GM19455 (cell line): ENCODE measurements around the gene TRAPPC2B.
A peak's percentile ranks its signal among the peaks of the same experiment; 100 is the strongest.

Experiments used
- ATAC-seq: cut with Tn5 transposase; IDR thresholded peaks from one replicate; pipeline ENCODE4 v1.9.1; 2021; ENCODE audit not compliant: unreplicated experiment

Gene TRAPPC2B

DNA sequence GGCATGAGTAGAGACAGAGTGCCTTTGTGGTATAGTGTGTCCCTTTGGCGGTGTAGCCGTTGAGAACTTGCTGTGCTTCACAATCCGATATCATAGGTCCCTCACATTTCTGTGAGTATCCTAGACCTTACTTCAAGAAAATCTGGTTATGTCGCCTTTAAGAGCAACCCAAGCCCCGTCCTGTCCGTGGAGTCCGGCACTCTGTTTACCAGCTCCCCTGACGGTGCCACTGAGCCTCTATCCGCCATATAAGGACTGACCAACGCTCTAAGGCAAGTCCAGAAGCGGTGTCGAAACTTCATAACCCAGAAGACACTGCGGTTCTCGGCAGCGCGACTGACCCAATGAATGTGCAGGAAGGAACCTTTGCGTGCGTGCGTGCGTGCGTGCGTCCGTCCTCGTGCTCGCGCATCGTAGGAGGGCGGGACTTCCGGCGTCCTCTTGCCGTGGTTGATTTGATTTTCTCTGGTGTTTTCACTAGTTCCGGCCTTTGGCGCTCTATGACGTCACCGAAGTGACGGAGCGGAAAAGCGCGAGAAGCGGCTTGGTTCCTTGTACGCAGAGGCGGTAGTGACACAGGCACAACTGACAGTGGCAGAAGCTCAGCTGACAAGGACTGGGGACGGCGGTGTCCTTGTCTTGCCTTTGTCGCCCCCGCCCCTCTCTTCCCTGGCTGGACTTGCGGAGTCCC, at the start of gene TRAPPC2B, which contains the start of gene ZNF547:
TSS of gene TRAPPC2B (plus strand) at position 555 of the 691 bp plus-strand sequence. CDS start 1,283 bp downstream, outside the sequence.
TSS of gene ZNF547 (plus strand) at position 555 of the 691 bp plus-strand sequence. CDS start 5,005 bp downstream, outside the sequence.
- peak; percentile 91 for ATAC-seq

DNA sequence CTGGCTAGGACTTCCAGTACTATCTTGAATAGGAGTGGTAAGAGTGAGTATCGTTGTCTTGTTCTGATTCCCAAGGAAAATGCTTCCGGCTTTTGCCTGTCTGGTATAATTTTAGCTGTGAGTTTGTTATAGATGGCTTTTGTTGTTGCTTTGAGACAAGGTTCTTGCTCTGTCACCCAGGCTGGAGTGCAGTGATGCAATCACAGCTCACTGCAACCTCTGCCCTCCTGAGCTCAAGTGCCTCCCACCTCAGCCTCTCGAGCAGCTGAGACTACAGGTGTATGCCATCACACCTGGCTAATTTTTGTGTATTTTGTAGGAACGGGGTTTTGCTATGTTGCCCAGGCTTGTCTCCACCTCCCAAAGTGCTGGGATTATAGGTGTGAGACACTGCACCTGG, 49.2 kb upstream of the TRAPPC2B start:
- no peak for ATAC-seq

DNA sequence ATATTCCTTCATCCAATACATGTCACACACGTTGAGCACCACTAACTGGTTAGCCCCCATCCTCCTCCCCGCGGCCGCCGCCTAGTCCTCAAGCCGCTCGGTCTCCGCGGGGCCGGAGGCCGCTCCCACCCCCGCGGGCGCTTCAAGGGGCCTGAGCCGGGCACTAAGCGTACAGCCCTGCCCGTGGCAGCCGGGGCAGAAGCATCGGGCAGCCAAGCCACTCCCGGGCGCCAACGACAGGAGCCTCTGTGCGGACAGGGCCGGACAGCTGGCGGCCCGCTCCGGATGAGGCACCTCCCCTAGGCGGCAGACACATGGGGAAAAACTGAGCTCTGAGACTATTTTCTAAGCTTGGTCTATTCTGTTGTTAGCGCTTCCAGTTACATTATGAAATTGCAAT, 45.8 kb upstream of the TRAPPC2B start:
- no peak for ATAC-seq

- no peak for ATAC-seq
Observed at GRCh38 chr19:57319869-57320179, 43.5 kb upstream of the TRAPPC2B start.

DNA sequence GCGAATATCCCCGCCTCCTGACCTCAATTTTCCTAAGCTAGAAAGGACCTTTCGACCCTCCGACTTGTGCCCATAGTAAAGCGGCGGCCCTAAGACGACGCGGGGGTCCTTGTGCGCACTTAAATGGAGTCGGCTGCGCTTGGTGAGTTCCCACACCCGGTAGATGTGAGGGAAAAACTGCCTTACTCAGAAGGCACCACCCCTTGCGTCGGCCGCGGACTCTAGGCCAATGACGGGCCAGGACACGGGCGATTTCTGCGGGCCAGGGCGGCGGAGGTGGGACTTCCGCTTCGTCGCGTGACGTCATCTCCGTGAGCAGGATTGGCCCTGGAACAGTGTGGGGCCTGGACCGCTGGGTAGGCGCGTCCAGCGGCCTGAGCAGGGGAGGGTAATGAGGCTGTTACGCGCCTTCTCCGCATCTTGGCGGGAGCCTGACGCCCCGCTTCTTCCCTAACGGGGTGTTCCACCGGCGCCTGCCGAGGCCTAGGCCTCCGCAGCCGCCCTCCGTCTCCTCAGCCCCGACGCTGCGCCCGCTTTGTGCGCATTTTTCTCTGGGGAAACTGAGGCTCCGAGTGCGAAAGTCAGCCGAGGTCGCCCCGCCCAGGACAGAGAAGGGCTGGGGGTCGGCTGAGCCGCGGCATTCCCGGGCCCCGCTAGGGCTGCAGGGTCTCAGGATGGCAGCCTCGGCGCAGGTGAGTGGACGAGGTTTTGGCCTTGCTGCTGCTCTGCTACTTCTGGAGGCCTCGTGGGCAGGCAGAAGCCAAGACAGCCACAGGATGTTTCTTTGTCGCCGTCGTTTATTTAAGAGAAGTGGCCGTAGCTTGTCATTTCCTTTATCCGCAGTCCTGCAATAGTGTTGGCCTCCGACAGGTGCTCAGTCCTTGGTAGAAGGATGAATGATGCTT, 42.9 kb upstream of the TRAPPC2B start, which contains the start of gene ZNF543:
TSS of gene ZNF543 (plus strand) at position 293 of the 905 bp plus-strand sequence. CDS start at position 675, 382 bp downstream.
- ATAC-seq: peak; percentile 93

- no peak for ATAC-seq
Observed at GRCh38 chr19:57321116-57321515, 42.2 kb upstream of the TRAPPC2B start.

DNA sequence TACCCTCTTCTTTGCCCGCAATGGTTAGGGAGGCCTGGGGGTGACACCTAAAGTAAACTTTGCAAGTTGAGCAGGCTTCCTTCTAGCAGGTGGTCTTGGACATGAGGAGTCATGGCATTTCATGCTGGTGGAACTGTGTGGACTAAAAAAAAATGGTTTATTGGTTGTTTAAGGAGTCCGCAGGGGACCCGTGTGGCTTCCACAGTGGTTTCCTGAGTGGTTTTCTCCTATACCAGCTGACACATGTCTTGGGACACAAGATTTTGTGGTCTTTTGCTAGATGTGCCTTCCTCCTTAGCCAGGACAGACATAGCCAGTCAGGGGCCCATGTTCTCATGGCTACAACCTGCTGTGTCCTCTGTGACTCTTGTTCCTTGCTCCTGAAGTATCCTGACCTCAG, 41.6 kb upstream of the TRAPPC2B start:
- ATAC-seq: no peak

DNA sequence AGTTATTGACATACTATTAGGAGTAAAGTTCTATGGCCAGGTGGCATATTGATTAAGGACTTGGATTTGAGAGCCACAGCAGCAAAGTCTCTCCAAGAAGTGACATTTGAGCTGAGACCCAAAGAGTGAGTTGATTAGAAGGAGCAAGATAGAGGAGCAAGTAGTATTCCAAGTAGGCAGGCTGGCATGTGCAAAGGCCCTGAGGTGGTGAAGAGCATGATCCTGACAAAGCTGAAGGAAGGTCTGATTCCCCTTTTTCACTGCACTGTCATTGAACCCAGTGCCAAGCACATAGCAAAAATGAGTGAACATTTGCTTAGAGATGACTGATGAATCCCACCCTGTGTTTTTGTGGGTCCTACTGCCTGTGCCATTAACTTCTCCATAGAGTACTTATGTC, 38.4 kb upstream of the TRAPPC2B start:
- no peak for ATAC-seq

- ATAC-seq: no peak
Observed at GRCh38 chr19:57327993-57328392, 35.4 kb upstream of the TRAPPC2B start.

GRCh38 chr19:57334191-57334590, 29.2 kb upstream of the TRAPPC2B start:
- no peak for ATAC-seq

GRCh38 chr19:57338877-57339276, 24.5 kb upstream of the TRAPPC2B start:
- ATAC-seq: no peak

DNA sequence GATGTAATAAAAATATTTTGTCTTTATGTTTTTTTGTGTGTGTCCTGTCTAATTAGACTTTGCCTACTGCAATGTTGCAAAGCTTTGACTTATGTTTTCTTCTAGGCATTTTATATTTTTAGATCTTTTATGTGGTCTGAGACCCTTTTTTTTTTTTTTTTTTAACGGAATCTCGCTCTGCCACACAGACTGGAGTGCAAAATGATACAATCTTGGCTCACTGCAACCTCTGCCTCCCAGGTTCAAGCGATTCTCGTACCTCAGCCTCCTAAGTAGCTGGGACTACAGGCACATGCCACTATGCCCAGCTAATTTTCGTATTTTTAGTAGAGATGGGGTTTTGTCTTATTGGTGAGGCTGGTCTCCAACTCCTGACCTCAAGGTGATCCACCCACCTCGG, 20.8 kb upstream of the TRAPPC2B start:
- ATAC-seq: no peak

DNA sequence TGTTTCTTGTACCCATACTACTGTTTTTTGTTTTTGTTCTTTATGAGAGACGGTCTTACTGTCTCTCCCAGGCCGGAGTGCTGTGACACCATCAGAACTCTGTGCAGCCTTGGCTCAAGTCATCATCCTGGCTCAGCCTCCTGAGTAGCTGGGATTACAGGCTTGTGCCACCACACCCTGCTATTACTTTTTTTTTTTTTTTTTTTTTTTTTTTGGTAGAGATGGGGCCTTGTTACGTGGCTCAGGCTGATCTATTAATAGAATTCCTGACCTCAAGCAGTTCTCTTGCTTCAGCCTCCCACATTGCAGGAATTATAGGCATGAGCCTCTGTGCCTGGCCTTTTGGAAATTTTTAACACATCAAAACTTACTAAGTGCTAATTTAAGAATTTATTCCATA, 15.2 kb upstream of the TRAPPC2B start:
- no peak for ATAC-seq

DNA sequence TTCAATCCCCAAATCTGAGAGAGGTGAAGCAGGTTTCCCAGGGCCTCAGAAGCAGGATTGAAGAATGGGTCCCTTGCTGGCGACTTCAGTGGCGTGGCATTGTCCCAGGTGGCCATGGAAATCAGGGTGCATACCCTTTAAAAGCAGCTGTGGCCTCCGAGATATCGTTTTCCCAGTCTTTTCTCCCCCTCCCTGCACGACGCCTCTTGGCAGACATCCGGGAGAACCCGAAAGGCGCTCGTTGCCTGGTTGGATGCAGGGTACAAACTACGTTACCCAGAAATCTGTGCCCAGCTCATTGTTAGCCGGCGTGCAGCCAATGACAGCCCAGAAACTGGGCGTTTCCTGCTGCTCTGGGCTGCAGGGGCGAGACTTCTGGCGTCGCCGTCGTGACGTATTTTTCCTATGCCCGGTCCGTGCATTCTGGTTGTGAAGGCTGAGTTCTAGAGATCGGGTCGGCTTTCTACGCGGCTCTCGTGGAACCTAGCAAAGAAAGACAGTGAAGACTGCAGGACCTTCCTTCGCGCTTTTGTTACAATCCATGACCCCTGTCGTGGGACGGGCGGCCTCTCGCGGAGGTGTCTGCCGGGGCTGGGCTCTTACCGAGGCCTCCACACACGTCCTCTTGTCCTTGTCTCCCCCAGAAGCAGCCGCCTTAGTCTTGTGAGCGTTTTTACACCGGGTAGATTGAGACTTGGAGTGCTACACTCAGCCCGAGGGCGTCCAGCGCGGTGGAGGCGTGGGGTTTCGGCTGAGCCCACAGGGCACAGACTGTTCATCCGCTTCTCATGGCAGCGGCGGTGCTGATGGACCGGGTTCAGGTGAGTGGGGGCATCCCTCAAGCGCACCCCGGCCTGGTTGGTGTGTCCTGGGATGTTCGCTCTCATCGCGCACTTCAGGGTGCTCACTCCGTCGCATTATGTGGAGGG, 12.2 kb upstream of the TRAPPC2B start, which contains the start of gene ZNF304:
TSS of gene ZNF304 (plus strand) at position 395 of the 929 bp plus-strand sequence. CDS start at position 789, 394 bp downstream.
- peak; percentile 98 for ATAC-seq

- no peak for ATAC-seq
Observed at GRCh38 chr19:57351867-57352266, 11.5 kb upstream of the TRAPPC2B start.

- no peak for ATAC-seq
Observed at GRCh38 chr19:57355916-57356315, 7.4 kb upstream of the TRAPPC2B start.

DNA sequence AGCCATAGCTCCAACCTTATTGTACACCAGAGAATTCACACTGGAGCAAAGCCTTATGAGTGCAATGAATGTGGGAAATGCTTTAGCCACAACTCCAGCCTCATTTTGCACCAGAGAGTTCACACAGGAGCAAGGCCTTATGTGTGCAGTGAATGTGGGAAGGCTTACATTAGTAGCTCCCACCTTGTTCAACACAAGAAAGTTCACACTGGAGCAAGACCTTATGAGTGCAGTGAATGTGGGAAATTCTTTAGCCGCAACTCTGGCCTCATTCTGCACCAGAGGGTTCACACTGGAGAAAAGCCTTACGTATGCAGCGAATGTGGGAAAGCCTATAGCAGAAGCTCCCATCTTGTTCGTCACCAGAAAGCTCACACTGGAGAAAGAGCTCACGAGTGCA, 5.9 kb upstream of the TRAPPC2B start:
- ATAC-seq: no peak

DNA sequence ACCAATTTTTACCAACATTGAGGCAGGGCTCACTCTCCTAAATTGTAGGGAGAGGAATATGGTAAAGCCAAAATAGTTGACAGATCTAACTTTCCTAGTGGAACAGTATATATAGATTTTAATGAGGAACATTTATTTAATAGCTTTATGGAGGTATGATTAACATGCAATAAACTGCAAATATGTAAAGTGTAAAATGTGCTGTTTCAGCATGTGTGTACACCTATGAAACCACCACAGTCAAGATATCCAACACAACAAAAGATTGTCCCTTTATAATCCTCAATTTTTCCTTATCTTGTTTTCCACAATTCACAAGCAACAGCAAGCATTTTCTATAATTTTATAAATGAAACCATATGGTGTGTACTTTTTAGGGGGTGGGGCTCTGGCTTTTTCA, 4.1 kb upstream of the TRAPPC2B start:
- no peak for ATAC-seq

DNA sequence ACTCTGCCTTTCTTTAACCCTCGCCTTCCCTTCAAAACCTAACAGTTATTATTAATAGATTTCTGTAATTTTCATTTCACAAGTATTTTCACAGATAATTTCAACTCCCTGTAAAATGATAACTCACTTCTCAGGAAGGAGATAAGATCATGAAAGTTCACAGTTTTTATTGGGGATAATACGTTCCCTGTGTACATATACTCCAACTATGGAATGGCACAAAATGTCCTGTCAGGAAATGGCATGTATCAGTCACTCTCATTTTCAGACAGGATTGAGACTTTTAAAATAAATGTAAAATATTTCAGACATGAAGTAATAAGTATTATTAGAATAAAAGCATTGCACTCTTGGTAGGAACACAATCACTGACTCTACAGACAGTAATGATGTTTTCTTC, 932 bp upstream of the TRAPPC2B start:
- ATAC-seq: no peak

- ATAC-seq: peak; percentile 5
Observed at GRCh38 chr19:57363688-57364181, 384 bp downstream of the TRAPPC2B start.

GRCh38 chr19:57366776-57367175, 3.4 kb downstream of the TRAPPC2B start:
- ATAC-seq: no peak
